CD4-positive, alpha-beta T cell (primary cell): ENCODE data around the gene SLC22A14. TPM values are rescaled to one million over a fixed set of nuclear protein-coding genes. Genes with fewer than 3 reads are reported as not detected.

Experiments used
- ATAC-seq: fragments of 200-7000 bp; cut with Tn5 transposase; one replicate; pipeline ENCODE4 v1.10.0; 2022; ENCODE audit warnings: mild to moderate bottlenecking; ENCODE audit not compliant: poor library complexity
- CTCF ChIA-PET: fragments of 350-600 bp; sonication (Branson Sonifier 250); formaldehyde crosslinking; loops from one replicate; lab custom pipeline; 2021; ENCODE audit warnings: antibody characterized with exemption, inconsistent platforms; lab: Charles Lee
- POLR2A ChIA-PET: fragments of 350-600 bp; sonication (Branson Sonifier 250); formaldehyde crosslinking; loops from one replicate; lab custom pipeline; 2021; ENCODE audit warnings: antibody characterized with exemption, inconsistent platforms; lab: Charles Lee
- DNase-seq, 14 experiments: peaks; one replicate each; pipeline ENCODE4 v3.0.0-alpha.2; 2013 to 2020; ENCODE audit warnings: mixed read lengths in 2 of 14
- H3K27ac ChIP-seq, 2 donors: one replicate each; pipeline versions ENCODE4 v1.5.1 to v1.7.0; 2013; ENCODE audit warnings: low read length in 2 of 2, low read depth in 1 of 2, mild to moderate bottlenecking in 1 of 2
- H3K27me3 ChIP-seq, 2 experiments: 1 replicate in 1 of 2; 2 replicates in 1 of 2; pipeline versions ENCODE4 v1.6.1 to v1.7.0; 2013; ENCODE audit warnings: low read length in 2 of 2, control low read depth in 1 of 2, mild to moderate bottlenecking in 1 of 2, moderate library complexity in 1 of 2; ENCODE audit not compliant: insufficient read depth in 2 of 2, control insufficient read depth in 1 of 2
- H3K36me3 ChIP-seq: one replicate; pipeline ENCODE4 v1.6.1; 2013; ENCODE audit warnings: low read length, control low read depth; ENCODE audit not compliant: insufficient read depth
- H3K4me1 ChIP-seq: one replicate; pipeline ENCODE4 v1.6.1; 2013; ENCODE audit warnings: low read length, control low read depth; ENCODE audit not compliant: insufficient read depth
- H3K4me3 ChIP-seq: one replicate; pipeline ENCODE4 v1.5.1; 2013; ENCODE audit warnings: mild to moderate bottlenecking, low read length, moderate library complexity
- H3K9me3 ChIP-seq, 2 experiments: 1 replicate in 1 of 2; 2 replicates in 1 of 2; pipeline versions ENCODE4 v1.6.1 to v1.7.0; 2013; ENCODE audit warnings: low read length in 2 of 2, mild to moderate bottlenecking in 2 of 2, control low read depth in 1 of 2, moderate library complexity in 1 of 2; ENCODE audit not compliant: control insufficient read depth in 1 of 2, insufficient read depth in 1 of 2
- H3K27ac Mint-ChIP-seq: one replicate; pipeline ENCODE4 v1.8.0; 2020; ENCODE audit warnings: mixed read lengths
- H3K27me3 Mint-ChIP-seq: one replicate; pipeline ENCODE4 v1.8.0; 2021; ENCODE audit warnings: mixed read lengths
- H3K36me3 Mint-ChIP-seq: one replicate; pipeline ENCODE4 v1.8.0; 2021; ENCODE audit warnings: low read depth, mixed read lengths
- H3K4me1 Mint-ChIP-seq: one replicate; pipeline ENCODE4 v1.8.0; 2021; ENCODE audit warnings: low read depth, mixed read lengths
- H3K4me3 Mint-ChIP-seq: one replicate; pipeline ENCODE4 v1.8.0; 2020; ENCODE audit warnings: mild to moderate bottlenecking, mixed read lengths
- H3K9me3 Mint-ChIP-seq: one replicate; pipeline ENCODE4 v1.8.0; 2020; ENCODE audit warnings: mixed read lengths
- CTCF ChIP-seq: fragments of 200-600 bp; IDR thresholded peaks from one replicate; pipeline ENCODE4 v1.8.0; 2022; ENCODE audit warnings: antibody characterized with exemption, mild to moderate bottlenecking
- intact Hi-C, 2 experiments: fragments of 100-400 bp; cut with DNase I in 1 of 2; cut with micrococcal nuclease in 1 of 2; formaldehyde crosslinking; loops; one replicate each; pipeline versions ENCODE4 v1.15.1 to v1.9.0; 2023 to 2025; cut with DNase I, micrococcal nuclease
- total RNA-seq, 174 experiments: library from RNA in 2 of 174; stranded (reverse) in 2 of 174; gene quantifications; one replicate each; pipeline ENCODE4 v1.2.3 and lab custom pipeline; 2021 to 2026

The SLC22A14 gene
- total RNA-seq, 2 experiments from 2014 or later, result 0.11 TPM; not detected in 1

GRCh38 chr3:38323060-38323459, 41.0 kb downstream of the SLC22A14 start:
- H3K27ac ChIP-seq, result no peak overlapping the region
- no peak overlapping the region for H3K4me3 ChIP-seq
- Mint-ChIP-seq H3K36me3 (no peaks in the 10 kb centered on the region), H3K4me1 (no peaks in the 10 kb centered on the region), H3K27me3 (peaks cover 4% of the 10 kb centered on the region), H3K27ac (no peak overlapping the region), H3K4me3 (no peak overlapping the region), H3K9me3 (no peaks in the 10 kb centered on the region)
- ChIA-PET CTCF (no interaction called here), POLR2A (no interaction called here)
- ATAC-seq (no peak), DNase-seq (no peak)
- intact Hi-C loops, result no loop called here
- no peak for TF ChIP-seq CTCF
- no peaks in the 10 kb centered on the region for H3K27me3 ChIP-seq
- no peaks in the 10 kb centered on the region for H3K36me3 ChIP-seq
- no peaks in the 10 kb centered on the region for H3K4me1 ChIP-seq
- peaks cover 0 to 6% of the 10 kb centered on the region in 2 experiments for H3K9me3 ChIP-seq

GRCh38 chr3:38325256-38325655, 43.2 kb downstream of the SLC22A14 start:
- Histone ChIP-seq H3K9me3 (peaks cover 0 to 6% of the 10 kb centered on the region in 2 experiments), H3K36me3 (no peaks in the 10 kb centered on the region), H3K27me3 (no peaks in the 10 kb centered on the region), H3K4me1 (no peaks in the 10 kb centered on the region), H3K27ac (no peak overlapping the region), H3K4me3 (no peak overlapping the region)
- no peaks in the 10 kb centered on the region for H3K36me3 Mint-ChIP-seq
- no peaks in the 10 kb centered on the region for H3K9me3 Mint-ChIP-seq
- no peak overlapping the region for H3K27ac Mint-ChIP-seq
- H3K27me3 Mint-ChIP-seq, result peaks cover 4% of the 10 kb centered on the region
- ATAC-seq (no peak), DNase-seq (no peak)
- ChIA-PET POLR2A (no interaction called here), CTCF (no interaction called here)
- no peak overlapping the region for H3K4me3 Mint-ChIP-seq
- intact Hi-C loops, result no loop called here
- no peak for TF ChIP-seq CTCF
- no peaks in the 10 kb centered on the region for H3K4me1 Mint-ChIP-seq

- Histone ChIP-seq H3K27ac (no peak overlapping the region), H3K36me3 (no peaks in the 10 kb centered on the region), H3K4me3 (no peak overlapping the region), H3K4me1 (no peaks in the 10 kb centered on the region), H3K9me3 (peaks cover 0 to 6% of the 10 kb centered on the region in 2 experiments), H3K27me3 (no peaks in the 10 kb centered on the region)
- no peak for ATAC-seq
- no peak overlapping the region for H3K27ac Mint-ChIP-seq
- ChIA-PET POLR2A (no interaction called here), CTCF (no interaction called here)
- no peak for TF ChIP-seq CTCF
- no peak overlapping the region for H3K4me3 Mint-ChIP-seq
- no peaks in the 10 kb centered on the region for H3K36me3 Mint-ChIP-seq
- intact Hi-C loops, result no loop called here
- peaks cover 4% of the 10 kb centered on the region for H3K27me3 Mint-ChIP-seq
- no peaks in the 10 kb centered on the region for H3K9me3 Mint-ChIP-seq
- no peak for DNase-seq
- H3K4me1 Mint-ChIP-seq, result no peaks in the 10 kb centered on the region
Measured at GRCh38 chr3:38327335-38328009, 45.4 kb downstream of the SLC22A14 start.
